C4-2B (cell line): ENCODE results near the gene UEVLD.

Experiments used
- CTCF ChIP-seq: fragments of 450-650 bp; conservative IDR thresholded peaks from 2 replicates; pipeline ENCODE4 v1.5.1; 2017; ENCODE audit warnings: mild to moderate bottlenecking
- ZFX ChIP-seq: fragments of 450-650 bp; IDR thresholded peaks from 2 replicates; pipeline ENCODE4 v1.6.1; 2017

GRCh38 chr11:18534245-18534644 lies 54.3 kb downstream of the UEVLD start:
- TF ChIP-seq CTCF (no peak), ZFX (no peak)
